Endometrium (tissue), 2 donors: ENCODE results near the gene SPI1.
A peak's percentile ranks its signal among the peaks of the same experiment; 100 is the strongest.

Experiments
- FAIRE-seq: peaks from 2 replicates; lab custom pipeline; 2012; peaks lifted over from hg19 to GRCh38; lab: Jason Lieb, UNC
- donor health status: control.
- donor health status: control.

SPI1 gene

GRCh38 chr11:47378010-47378835, at the start of gene SPI1:
TSS of gene SPI1 (minus strand) at chr11:47378547. CDS start at chr11:47378353, 194 bp downstream.
- FAIRE-seq, result no peak

GRCh38 chr11:47426062-47426956, 48.0 kb upstream of the SPI1 start, which contains the start of gene PSMC3:
TSS of gene PSMC3 (minus strand) at chr11:47426439. CDS start at chr11:47426279, 160 bp downstream.
- peak; percentile 97 for FAIRE-seq

- no peak for FAIRE-seq
These were observed 47.3 kb upstream of the SPI1 start for GRCh38 chr11:47425611-47426010.

GRCh38 chr11:47418454-47419259, 40.3 kb upstream of the SPI1 start:
- no peak for FAIRE-seq

- FAIRE-seq, result no peak
These were observed 39.4 kb upstream of the SPI1 start for GRCh38 chr11:47417712-47418111.

- FAIRE-seq, result no peak
These were observed 37.7 kb upstream of the SPI1 start for GRCh38 chr11:47415949-47416472.

- no peak for FAIRE-seq
These were observed 36.9 kb upstream of the SPI1 start for GRCh38 chr11:47415091-47415854.

- FAIRE-seq, result no peak
These were observed 36.3 kb upstream of the SPI1 start for GRCh38 chr11:47414685-47415070.

GRCh38 chr11:47413908-47414684, 35.7 kb upstream of the SPI1 start:
- no peak for FAIRE-seq

- no peak for FAIRE-seq
These were observed 35.0 kb upstream of the SPI1 start for GRCh38 chr11:47413351-47413750.

- no peak for FAIRE-seq
These were observed 33.8 kb upstream of the SPI1 start for GRCh38 chr11:47411884-47412746.

GRCh38 chr11:47410370-47411264, 32.3 kb upstream of the SPI1 start:
- FAIRE-seq, result no peak

- no peak for FAIRE-seq
These were observed 31.4 kb upstream of the SPI1 start for GRCh38 chr11:47409440-47410369.

GRCh38 chr11:47408598-47409439, 30.5 kb upstream of the SPI1 start:
- no peak for FAIRE-seq

GRCh38 chr11:47407746-47408590, 29.6 kb upstream of the SPI1 start, which contains the start of gene SLC39A13:
TSS of gene SLC39A13 (plus strand) at chr11:47408590. CDS start at chr11:47410095, 1,505 bp downstream.
- no peak for FAIRE-seq
